Activated CD4-positive, alpha-beta T cell treated with anti-CD3 and anti-CD28 coated beads for 24 hours (primary cell): ENCODE data around the gene C12orf54.
"Not testable (repeated sequence)": the region's sequence is repeated elsewhere in the genome, so short reads cannot be mapped to it uniquely, and the experiment has no call there.

Experiments used
- DNase-seq, 2 donors: peaks; one replicate each; pipeline ENCODE4 v3.0.0-alpha.2; 2020; ENCODE audit warnings: low read depth in 2 of 2

The C12orf54 gene

GRCh38 chr12:48510111-48510510, 27.8 kb downstream of the C12orf54 start:
- no peak for DNase-seq

GRCh38 chr12:48512855-48513254, 30.6 kb downstream of the C12orf54 start:
- DNase-seq, result no peak

GRCh38 chr12:48514728-48515127, 32.4 kb downstream of the C12orf54 start:
- no peak for DNase-seq

GRCh38 chr12:48520381-48520780, 38.1 kb downstream of the C12orf54 start:
- not testable (repeated sequence) for DNase-seq

GRCh38 chr12:48525332-48525731, 43.0 kb downstream of the C12orf54 start, which contains the start of gene OR8S1:
Gene OR8S1, plus strand, starts transcription at chr12:48525632. Its CDS starts 0 bp downstream, at chr12:48525632.
- DNase-seq, result no peak

GRCh38 chr12:48527891-48528670, 45.8 kb downstream of the C12orf54 start:
- no peak for DNase-seq

GRCh38 chr12:48532601-48533000, 50.3 kb downstream of the C12orf54 start:
- no peak for DNase-seq

- DNase-seq, result no peak
Measured at GRCh38 chr12:48536602-48537001, 54.3 kb downstream of the C12orf54 start.

GRCh38 chr12:48542300-48542928, 60.1 kb downstream of the C12orf54 start:
- DNase-seq, result peak; percentile 23 to 34

- no peak for DNase-seq
Measured at GRCh38 chr12:48545833-48546469, 63.7 kb downstream of the C12orf54 start.
